GM10248 (cell line): Measurements from ENCODE around the gene EFEMP1.

Source experiments
- CTCF ChIA-PET: fragments of 300-600 bp; sonication (Branson Sonifier 250); formaldehyde crosslinking; extraction: SDS; loops from one replicate; lab custom pipeline; 2021; ENCODE audit warnings: antibody characterized with exemption; lab: Yijun Ruan, JAX
- POLR2A ChIA-PET: fragments of 350-650 bp; sonication (Branson Sonifier 250); formaldehyde crosslinking; extraction: SDS; loops from one replicate; lab custom pipeline; 2020; ENCODE audit warnings: antibody characterized with exemption; lab: Yijun Ruan, JAX
- DNase-seq: peaks from one replicate; pipeline ENCODE4 v3.0.0; 2012; ENCODE audit errors: extremely low spot score
- TF ChIP-seq, protein P1 (sequence below): IDR thresholded peaks from 2 replicates; pipeline ENCODE4 v1.5.1; 2012; ENCODE audit warnings: mild to moderate bottlenecking, low read depth; ENCODE audit errors: extremely low read depth, missing control alignments, control extremely low read depth

Gene EFEMP1

DNA sequence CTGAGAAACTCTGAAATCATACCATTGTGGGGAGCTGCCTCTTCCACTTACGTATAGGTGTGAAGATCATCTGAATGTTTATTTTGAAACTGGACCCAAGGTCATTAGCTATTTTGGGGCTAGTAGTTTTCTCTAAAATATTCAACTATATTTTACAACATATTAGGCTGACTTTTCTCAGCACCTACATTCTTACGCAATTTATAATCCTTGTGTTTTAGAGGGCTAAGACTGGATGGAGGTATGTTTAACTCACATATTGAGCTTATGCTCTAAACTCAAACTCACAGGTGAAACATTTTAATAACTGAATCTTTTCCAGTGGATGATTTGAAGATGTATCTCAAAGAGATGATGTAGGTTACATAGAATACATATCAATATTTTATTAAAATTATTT lies 49.2 kb downstream of the EFEMP1 start:
- TF ChIP-seq, protein P1, sequence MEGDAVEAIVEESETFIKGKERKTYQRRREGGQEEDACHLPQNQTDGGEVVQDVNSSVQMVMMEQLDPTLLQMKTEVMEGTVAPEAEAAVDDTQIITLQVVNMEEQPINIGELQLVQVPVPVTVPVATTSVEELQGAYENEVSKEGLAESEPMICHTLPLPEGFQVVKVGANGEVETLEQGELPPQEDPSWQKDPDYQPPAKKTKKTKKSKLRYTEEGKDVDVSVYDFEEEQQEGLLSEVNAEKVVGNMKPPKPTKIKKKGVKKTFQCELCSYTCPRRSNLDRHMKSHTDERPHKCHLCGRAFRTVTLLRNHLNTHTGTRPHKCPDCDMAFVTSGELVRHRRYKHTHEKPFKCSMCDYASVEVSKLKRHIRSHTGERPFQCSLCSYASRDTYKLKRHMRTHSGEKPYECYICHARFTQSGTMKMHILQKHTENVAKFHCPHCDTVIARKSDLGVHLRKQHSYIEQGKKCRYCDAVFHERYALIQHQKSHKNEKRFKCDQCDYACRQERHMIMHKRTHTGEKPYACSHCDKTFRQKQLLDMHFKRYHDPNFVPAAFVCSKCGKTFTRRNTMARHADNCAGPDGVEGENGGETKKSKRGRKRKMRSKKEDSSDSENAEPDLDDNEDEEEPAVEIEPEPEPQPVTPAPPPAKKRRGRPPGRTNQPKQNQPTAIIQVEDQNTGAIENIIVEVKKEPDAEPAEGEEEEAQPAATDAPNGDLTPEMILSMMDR: no peak
- ChIA-PET CTCF (no interaction called here), POLR2A (no interaction called here)
- no peak for DNase-seq

DNA sequence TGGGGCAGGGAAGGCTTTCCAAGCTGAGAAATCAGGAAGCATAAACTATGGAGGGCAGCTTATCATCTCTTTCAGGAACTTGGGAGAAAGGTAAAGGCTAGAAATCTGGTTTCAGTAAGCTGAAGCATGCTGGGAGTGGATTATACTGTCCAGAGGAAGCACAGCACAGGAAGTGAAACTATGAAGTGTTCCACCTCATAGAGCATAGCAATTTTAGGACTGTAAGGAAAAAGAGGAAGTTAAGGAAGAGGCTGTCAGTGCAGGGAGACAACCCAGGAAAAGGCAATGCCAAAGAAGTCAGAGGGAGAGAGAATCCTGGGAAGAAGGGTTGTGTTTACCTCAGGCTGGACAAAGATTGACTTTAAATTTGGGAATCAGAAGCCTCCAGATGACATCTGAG lies 51.9 kb downstream of the EFEMP1 start:
- DNase-seq: no peak
- POLR2A ChIA-PET: no interaction called here

DNA sequence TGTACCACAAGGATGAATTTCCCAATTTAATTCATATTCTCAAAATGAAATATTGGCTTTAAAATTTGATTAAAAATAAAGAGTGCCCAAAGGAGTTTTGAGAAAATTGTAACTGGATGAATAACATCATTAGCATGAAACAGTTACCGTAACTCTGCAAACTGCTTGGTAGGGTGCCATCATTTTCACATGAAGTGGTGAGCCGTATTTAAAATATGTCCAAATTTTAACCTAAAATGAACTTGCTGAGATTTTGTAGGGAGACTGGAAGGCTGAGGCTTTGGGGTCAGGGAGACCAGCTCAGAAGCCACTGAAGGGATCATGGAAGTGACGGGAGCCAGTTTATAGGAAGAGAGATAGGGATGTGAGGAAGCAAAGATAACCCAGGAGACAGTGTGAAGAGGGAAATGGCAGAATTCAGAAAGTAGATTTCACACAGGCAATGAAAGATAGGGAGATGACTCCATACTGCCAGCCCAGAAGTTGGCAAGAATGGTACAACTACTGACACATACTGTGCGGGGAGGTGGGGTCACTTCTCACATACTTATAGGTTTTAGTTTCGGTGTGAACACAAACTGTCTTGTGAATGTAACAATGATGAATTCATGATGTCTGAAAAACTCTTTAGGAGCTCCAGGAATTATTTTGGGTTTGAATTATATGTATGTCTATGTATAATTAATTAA lies 53.8 kb downstream of the EFEMP1 start:
- ChIA-PET CTCF (interaction anchor here (1.0 kb wide), 1 partner anchor 11 kb away, joined by 3 read pairs; no protein-coding TSS in a partner anchor), POLR2A (no interaction called here)
- DNase-seq: no peak
- TF ChIP-seq, protein P1: no peak

More for the DNA sequence above, 51.9 kb downstream of the EFEMP1 start:
- CTCF ChIA-PET: interaction anchor here (2.2 kb wide), 1 partner anchor 10 kb away, joined by 5 read pairs; no protein-coding TSS in a partner anchor
- TF ChIP-seq, protein P1: no peak

DNA sequence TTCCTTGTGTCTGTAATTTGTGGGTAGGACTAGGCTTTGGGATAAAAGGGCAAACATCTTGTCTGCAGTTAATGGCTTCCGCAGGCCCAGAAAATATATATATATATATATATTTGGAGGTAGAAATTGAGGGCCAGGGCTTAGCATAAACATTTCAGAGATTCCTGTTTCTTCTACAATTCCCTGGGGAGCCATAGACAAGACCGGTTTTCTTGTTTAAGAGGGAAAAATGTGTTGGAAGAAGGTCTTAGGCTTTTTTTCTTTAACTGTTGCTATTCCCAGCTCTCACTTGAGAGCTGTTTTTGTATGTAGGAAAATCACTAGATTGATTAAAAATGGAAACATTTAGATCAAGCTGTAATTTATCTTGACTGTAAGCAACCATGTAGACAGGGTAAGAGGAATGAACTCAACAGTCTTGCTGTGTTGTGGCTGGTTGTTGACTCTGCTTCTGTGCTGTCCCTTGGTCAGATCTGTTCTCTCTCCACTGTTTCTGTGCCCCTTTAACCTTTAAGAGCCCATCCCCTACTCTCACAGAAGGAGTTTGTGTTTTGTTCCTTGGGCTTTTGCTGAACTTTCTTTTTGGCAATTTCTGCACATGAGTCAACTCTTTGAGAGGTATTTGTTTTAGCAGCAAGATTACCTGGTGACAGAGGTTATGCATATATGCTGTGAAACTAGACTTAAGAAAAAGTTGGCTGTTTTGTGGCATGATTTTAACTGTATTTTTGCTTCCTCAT lies 58.3 kb downstream of the EFEMP1 start:
- TF ChIP-seq, protein P1: no peak
- CTCF ChIA-PET: no interaction called here
- DNase-seq: no peak
- POLR2A ChIA-PET: no interaction called here

DNA sequence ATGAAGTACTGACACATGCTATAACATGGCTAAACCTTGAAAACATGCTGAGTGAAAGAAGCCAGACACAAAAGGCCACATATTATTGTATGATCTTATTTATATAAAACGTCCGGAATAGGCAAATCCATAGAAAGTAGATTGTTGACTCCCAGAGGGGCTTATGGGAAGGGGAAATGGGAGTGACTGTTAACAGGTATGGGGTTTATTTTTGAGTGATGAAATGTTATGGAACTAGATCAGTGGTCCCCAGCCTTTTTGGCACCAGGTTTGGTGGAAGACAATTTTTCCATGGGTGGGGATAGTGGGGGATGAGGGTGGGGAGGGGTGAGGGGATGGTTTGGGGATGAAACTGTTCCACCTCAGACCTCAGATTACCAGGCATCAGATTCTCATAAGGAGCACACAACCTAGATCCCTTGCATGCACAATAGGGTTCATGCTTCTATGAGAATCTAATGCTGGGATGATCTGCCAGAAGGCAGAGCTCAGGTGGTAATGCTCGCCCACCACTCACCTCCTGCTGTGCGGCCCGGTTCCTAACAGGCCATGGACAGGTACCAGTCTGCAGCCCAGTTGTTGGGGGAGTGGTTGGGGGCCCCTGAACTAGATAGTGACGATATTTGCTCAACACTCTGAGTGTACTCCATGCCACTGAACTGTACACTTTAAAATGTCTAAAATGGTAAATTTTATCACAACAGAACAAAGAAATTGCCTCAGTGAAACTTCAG lies 59.1 kb downstream of the EFEMP1 start:
- POLR2A ChIA-PET: no interaction called here
- CTCF ChIA-PET: no interaction called here
- DNase-seq: no peak
- TF ChIP-seq, protein P1: no peak

DNA sequence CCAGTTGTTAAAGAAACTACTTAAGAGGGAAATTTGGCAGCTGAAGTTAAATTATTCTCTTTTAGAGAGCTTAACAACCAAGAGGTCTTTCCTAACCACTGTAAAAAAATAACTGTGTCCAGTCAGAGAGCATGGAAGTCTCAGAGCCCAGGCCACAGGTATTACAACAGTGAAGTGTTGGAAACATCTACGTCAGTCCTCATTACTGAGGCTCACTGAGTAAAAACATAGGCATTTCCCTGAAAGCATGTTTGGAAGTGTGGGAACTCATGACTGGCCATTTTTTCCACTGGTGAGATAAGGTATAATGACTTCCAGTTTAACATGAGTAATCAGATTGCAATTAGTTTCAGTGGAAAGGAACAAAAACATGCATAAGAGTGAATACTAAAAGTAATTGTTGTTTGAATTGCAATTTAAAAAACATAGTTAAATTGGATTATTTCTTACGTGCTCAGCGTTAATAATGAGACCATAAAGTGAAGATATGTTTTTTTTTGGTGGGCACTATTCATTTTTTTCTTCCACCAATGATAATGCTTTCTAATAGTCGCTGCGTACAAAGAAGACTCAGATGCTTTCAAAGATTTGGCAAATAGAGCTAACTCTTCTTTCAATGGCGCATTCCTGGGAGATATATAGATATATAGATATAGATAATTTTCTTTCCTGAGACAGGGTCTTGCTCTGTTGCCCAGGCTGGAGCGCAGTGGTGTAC lies 60.8 kb downstream of the EFEMP1 start:
- CTCF ChIA-PET: interaction anchor here (0.9 to 1.2 kb wide), 2 partner anchors 11 to 13 kb away, joined by 3 to 4 read pairs; no protein-coding TSS in a partner anchor
- DNase-seq: no peak
- TF ChIP-seq, protein P1: no peak
- POLR2A ChIA-PET: no interaction called here
